GM21367 (cell line): ENCODE results near the gene HSF5.
"Not testable (repeated sequence)": the region's sequence is repeated elsewhere in the genome, so short reads cannot be mapped to it uniquely, and the experiment has no call there.

Source experiments
- ATAC-seq: cut with Tn5 transposase; IDR thresholded peaks from one replicate; pipeline ENCODE4 v1.9.1; 2021; ENCODE audit not compliant: unreplicated experiment

HSF5 gene

DNA sequence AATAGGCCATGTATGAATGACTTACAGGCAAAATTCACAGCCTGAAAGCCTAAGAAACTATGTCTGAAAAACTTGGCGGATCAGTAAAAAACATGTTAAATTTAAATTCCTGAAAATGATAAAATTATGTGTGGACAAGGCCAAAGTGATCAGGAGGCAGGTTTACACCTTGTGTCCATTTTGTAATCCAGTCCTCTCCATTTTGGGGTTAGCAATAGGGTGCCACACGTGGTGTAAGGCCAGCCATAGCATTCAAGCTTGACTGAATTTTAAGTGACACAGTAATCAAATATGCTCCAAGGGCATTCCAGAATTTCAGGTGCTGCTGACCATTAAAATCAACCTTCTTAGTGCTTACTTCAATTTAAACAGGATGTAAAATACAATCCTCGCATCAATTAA is 73.6 kb downstream of the HSF5 start:
- ATAC-seq, result no peak

DNA sequence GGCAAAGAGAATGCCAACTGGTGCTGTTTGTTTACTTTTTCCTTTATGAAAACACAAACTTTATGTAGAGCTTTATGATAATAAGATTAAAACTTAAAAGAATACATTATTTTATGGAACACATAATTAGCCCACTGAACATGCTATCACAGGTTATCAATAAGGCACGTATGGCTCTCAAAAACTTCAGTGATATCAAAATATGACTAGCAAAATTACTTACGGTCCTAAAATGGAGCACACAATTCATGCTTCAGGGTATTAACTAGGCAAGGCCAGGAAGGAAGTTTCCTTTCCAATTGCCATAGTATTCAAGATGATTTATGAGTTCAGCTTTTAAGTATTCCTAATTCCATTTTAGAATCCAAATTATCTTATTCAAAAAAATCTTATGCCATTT is 74.5 kb downstream of the HSF5 start:
- no peak for ATAC-seq

DNA sequence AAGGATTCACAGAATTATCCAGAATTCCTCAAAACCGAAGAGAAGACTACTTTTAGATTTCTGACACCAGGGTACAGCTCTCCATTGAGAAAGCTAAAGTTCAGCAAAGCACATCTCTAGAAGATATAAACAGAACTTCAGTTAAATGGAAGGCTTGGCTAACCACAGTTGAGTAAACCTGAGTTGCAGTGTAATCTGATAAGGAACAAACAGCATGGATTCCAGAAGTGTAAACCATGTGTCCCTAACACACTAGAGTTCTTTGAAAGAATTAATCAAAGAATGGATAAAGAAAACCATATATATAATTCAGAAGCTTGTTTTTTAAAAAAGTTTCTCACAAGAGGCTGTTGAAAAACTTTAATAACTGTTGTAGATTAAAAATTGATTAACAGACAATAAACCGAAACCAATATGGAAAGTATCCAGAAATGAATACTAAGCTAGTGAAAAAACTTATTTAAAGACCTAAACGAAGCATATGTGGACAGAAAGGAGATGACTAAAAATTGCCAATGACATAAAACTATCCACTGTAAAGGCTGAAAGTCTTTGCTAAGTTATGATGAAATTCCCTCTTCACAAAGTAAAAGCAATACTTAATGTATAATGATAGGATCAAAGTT is 75.1 kb downstream of the HSF5 start:
- ATAC-seq, result no peak

DNA sequence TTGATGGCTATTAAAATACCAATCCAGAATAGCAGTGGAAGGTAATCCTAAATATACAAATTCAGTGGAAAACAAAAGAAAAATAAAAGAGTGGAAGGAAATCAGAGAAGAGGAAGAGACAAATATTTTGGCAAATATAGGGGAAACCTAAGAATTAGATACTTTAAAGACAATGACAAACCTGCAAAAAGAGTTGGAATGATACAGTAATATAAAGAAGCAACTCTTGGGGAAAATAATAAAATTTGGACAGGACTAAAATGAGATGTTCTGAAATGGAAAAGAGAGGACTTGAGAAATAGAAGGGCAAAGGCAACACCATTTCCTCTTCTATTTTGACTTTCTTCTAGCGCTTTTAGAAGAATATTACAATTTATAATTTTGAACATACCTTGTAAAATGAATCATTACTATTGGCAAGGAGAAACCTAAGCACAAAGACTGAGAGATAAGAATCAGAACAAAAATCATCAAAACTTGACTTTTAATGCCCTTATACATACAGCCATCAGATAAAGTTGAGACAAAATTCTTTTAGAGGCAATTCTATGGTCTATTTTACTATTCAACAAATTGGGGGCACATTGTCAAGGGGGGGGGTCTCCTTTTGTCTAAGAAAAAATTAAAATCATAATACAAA is 76.0 kb downstream of the HSF5 start:
- ATAC-seq, result no peak

DNA sequence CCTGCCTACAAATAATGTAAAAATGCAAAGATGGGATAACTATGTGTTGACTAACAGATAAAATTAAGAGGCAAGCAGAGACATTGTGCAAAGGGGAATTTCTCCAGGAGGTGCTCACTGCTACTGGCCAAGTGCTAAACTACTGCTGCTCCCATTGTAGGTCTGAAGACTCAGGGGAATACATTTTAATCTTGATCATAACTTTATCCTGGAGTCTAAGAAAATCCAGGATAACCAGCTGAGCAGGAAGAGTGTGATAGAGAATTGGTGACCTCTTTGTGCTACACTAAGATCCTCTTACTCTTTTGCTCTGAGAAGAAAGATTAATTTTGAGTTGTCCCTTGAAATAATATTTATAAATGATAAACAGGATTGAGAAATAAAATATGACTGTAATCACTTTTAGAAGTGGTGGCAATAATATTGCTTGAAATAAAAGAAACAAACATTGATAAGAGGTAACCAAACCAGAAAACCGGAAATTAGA is 76.8 kb downstream of the HSF5 start:
- no peak for ATAC-seq

DNA sequence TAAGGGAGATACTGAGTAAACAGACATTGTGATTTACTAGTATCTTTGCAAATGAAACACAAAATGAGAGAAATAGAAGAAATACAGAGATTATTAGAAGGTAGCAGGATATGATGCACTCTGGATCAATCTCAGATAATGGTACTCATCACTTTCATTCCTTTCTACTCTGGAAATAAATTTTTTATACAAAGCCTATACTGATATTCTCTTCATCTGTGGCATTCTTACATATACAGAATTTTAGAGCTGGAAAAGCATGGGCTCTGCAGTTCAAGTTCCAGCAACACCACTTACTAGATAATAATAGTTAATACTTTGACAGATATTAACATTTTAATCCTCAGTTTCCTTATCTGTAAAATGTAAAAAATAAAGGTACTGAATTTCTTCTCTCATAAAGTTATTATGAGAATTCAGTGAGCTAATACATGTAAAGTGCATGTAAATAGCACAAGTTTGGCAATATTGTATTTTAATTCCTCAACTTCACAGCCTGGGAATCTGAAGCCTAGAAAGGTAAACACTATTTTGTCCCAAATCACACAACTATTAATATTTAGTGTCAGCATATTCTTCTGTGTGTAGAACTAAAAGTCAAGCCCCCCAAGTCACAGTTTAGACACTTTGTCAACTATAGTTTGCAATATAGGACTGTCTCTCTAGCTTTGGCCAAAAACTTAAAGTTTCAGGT is 77.3 kb downstream of the HSF5 start:
- ATAC-seq, result no peak

DNA sequence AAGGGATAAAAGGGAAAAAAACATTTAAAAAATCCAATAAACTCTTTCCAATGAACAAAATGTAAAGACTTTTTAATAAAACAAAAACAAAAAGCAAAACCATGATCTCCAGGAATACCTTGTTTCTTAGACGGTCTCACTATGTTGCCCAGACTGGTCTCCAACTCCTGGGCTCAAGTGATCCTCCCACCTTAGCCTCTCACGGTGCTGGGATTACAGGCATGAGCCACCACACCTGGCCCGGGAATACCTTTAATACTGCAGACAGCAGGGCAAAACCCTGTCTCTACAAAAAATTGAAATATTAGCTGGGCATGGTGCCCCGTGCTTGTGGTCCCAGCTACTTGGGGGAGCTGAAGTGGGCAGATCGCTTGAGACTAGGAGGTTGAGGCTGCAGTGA is 78.8 kb downstream of the HSF5 start:
- no peak for ATAC-seq

DNA sequence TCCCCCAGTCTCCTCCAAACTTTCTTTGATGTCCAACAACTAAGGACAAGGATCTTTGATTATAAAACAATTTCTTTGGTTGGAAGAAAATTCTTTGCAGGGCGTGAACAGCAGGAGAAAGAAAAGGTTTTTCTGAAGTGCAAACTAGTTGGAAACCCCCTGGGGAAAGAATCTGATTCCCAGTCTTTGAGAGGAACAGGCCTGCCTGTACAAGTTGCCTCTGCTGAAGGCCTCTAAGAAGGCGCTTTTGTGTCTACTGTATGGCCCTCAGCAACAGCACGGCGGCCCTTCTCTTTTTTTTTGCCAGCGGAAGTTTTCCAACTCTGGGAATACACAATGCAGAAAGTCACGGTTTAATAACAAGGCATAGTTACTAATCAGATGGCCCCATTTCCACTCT is 84.9 kb downstream of the HSF5 start:
- ATAC-seq, result no peak

DNA sequence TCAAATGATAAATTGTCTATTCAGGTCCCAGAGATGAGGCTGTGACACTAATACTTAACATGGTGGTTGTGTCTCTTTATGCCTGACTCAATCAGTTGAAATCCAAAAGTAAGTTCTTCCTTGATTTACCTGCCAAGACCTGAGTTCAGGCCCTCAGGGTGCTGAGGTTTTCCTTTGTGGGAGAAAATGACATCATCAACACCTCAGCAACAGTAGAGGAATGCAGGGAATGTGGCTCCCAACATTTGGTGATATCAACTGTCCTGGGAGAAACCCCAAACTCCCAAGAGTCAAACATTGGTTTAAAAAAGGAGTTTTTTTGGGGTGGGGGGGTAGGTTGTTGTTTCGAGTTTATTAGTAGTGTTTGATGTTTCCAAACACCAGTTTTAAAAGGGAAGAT is 85.5 kb downstream of the HSF5 start:
- ATAC-seq, result no peak

DNA sequence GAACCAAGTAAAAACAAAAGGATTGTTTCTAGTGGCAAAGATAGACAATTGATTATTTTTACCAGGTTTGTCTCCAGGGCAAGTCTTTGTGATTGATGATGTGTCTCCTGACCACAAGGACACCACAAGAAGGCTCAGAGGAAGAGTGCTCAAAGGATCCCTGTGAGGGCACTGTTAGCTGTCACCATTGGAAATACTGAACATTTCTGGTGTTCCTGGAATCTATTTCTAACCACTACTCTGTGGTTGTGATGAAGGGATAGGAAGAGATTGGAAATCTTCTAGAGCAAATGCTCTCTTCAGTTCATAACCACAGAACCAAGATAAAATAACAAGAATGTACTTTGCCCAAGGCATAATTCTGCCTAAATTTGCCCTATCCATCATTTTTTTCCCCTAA is 86.2 kb downstream of the HSF5 start:
- no peak for ATAC-seq

DNA sequence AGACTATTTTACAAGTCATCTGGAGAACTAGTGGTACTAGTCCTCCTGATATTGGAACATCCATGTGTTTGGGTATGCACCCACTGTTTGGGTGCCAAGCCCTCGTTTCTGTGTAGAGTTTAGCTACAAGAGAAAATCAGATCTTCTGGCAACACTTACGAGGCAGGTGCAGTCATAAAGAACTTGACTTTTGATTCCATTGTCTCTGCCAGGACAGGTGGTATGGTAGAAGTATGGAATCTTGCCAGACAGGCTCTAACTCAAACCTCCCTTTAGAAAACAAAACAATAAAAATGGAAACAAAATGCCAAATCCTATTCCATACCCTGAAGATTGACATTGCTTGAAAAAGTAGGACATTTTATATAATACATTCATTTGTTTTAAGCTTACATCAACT is 86.9 kb downstream of the HSF5 start:
- ATAC-seq, result no peak

DNA sequence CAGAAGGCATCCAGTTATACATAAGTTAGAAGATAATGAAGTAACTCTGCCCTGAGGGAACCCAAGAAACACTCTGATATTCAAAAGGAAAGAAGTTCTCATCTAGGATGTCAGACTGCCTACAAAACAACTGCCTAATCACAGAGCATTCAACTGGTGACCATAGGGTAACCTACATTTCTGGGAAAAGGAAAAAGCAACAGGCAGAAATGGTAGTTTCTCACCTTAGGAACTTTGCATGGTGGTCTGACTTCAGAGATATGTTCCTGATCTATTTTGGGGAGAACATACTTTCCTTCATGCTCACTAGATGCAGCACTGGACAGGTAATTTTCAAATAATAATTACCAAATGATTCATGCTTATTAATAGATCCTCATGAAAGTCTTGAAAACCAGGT is 87.4 kb downstream of the HSF5 start:
- ATAC-seq, result no peak

DNA sequence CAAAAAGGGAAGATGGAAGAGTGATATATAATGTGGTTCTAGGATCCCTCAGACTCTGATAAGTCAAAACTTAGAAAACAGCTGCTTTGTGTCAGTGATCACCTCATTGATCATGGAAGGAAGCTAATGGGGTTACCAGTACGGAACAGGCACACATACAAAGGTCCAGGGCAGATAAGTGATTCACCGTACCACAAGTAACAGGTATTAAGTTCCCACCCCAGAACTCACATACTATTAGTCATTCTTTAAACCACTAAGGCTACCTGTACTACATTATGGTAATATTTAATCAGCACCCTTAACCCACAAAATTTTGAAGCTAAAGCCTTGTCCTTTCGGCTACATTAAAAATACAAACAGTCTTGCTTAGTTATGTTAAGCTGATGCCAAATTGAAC is 88.2 kb downstream of the HSF5 start:
- ATAC-seq, result no peak

DNA sequence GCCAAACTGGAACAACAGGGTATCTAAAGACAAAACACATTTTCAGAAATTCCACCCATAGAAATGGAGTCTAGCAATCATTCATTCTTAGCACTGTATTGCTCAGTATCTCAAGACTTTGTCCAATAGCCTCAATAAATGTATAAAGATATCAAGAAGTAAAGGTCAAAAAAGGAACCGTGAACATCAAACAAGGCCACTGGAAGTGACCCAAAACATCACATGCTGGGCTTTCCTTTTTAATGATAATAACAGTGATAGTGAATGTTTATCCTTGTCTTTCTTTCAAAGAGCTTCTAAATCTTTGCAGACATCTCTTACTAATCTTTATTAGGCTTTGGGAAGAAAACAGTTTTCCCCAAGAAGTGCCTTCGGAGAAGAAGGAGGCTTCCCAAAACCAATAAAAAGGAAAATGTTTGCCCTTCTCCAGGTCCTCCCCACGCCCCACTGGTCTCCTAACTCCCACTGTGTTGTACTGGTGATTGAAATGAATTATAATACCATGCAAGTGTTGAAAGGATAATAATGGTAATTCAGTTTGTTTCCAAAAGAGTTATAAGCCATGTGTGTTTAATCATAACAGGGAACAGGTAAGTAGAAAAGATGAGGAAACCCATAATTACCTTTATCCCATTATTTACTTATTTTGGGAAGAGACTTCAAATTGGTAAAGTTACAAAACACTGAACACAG is 89.5 kb downstream of the HSF5 start:
- ATAC-seq, result no peak

DNA sequence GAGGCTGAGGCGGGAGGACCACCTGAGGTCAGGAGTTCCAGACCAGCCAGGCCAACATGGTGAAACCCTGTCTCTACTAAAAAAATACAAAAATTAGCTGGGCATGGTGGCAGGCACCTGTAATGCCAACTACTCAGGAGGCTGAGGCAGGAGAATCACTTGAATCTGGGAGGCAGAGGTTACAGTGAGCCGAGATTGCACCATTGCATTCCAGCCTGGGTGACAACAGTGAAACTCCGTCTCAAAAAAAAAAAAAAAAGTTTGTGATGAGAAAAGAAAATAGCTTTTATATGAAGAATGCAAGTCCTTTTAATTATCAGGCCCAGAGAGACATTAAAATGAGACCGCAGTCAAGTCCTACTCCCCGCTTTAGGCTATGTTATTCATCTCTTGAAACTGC is 90.8 kb downstream of the HSF5 start:
- not testable (repeated sequence) for ATAC-seq

DNA sequence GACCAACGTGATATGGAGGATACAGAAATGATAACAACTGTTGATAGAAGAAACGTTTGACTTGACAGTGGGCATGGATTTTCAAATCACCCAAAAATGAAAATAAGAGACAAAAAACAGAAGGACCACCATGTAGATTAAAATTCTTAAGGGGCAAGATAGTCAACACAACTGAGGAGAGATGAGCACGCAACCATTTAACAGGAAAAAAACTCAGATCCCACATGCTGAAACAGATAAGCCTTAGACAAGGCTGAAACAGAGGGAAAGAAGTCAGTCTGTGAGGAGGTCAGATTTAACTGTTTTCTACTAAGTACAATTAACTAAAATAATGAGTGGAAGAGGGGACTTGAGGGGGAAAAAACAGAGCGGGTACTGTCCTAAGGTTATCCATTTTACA is 92.0 kb downstream of the HSF5 start:
- ATAC-seq, result no peak

DNA sequence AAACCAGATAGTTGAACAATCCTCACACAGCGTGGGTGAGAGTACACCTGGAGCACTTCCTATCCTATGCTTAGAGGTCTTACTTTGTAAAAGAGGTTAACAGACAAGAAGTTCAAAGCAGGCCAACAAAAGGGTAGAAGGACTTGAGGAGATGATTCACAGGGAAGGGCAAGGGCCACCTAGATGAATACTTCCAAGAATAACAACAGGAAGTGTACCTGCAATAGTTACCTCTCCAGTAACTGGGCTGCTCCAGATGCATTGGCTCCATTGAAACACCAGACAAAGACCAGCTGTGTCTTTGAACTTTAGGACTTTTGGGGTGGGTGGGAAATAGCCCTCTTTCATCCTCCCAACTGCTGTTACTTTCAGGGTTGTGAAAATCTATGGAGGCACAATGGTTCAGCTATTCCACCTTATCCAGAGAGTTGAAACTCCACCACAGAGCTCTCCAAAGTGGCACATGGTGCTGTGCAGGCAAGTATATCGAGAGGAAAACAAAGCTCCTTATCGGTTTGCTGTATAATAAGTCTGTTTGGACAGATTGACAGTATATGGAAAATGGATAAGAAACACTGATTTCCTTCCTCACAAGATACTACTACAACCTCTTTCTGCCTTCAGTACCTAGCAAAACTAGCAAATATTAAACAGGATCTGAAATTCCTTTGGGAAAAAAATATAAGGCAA is 93.5 kb downstream of the HSF5 start:
- ATAC-seq, result no peak

DNA sequence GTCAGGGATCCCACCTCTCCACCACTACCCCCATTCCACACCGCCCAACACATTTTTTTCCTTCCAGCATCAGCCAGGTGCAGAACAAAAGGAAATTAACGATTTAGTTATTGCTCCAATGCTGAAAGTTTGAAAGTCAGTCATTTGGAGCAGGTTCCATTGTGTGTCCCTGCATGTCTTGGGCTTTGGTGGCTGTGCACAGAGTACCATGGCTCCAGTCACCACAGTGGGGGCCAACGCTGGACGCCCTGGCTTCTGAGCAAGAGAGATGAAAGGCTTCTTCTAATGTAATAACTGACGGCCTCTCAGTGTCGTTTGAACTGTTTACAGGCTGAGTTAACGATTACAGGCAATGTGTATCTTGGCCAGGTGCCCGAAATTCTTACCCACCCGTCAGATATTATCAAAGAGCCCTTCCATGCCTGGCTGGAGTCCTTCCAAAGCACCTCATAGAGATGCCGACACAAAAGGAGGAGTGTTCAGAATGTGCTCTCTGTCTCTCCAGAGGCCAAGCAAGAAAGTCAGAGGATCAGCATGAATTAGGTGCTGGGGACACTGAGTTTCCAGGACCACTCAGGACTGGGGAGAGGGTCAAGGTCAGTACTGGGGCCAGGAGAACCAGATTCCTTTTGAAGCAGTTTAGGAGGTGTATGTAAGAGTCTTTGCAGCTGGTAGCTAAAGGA is 96.8 kb downstream of the HSF5 start:
- ATAC-seq, result no peak

DNA sequence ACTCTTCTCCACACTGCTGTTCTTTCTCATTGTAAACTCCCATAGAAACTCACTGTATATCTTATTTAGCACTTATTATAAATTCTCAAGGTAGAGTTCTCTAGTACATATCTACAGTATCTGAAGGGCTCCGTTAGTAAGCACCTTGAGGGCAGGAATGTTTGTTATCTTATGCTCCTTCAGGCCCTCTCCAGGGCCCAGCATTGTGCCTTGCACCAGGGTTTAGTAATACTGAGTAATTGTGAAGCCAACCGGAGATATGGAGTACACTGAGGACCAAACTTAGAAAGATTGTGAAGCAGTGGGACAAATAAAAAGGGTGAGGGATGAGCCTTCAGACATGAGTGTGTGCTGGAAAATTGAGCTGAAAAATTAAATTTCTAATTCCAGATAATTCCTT is 97.3 kb downstream of the HSF5 start:
- ATAC-seq, result no peak

DNA sequence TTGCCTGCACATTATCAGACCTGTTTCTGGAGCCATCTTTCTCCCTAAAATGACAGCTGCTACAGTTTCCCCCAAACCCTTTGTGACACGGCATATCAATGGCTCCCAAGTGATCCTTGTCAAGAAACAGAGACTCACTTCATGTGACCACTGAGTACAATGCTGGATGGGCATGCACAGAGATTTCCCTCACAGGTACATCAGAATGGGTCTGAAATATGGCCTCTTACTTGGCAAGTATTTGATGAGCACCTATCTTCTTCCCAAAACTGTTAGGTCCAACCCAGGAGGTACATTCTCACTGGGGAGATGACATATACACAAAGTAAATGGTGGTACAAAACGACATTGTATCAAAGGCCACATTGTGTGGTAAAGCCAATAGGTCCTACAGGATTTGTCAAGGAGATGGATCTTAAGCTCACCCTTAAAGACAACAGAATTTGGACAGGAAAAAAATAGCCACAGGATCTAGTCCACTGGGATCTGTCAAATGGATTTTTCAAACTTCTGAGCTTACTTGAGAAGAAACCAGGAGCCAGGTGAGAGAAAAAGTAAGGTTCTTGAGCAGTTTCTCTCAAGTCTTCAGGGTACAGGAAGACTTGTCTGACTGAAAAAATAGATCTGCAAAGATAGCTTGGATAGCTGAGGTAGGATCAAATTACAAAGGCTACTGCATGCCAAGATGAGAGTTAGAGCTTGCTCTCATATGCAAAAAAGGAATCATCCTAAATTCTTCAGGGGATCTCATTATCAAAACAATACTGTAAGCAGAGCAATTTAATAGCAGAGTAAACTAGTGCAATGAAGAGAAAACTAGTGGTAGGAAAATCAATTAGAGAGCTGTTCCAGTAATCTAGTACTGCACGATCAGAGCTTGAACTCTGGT is 99.7 kb downstream of the HSF5 start:
- no peak for ATAC-seq
